Right cardiac atrium (tissue), 5 donors: ENCODE data around the gene HMX3. TPM values are rescaled to one million over a fixed set of nuclear protein-coding genes. Genes with fewer than 3 reads are reported as not detected.

Experiments used
- ATAC-seq, 2 donors: fragments of 200-7000 bp; cut with Tn5 transposase; one replicate each; pipeline versions ENCODE4 v1.8.0 to v1.9.1; 2020; ENCODE audit warnings: moderate library complexity in 2 of 2, mild to moderate bottlenecking in 1 of 2
- DNase-seq, 3 donors: peaks; one replicate each; pipeline ENCODE4 v3.0.0-alpha.2; 2020
- H3K27ac ChIP-seq: one replicate; pipeline ENCODE4 v1.5.1; 2013; ENCODE audit warnings: mild to moderate bottlenecking, low read length, control low read depth, moderate library complexity
- H3K27me3 ChIP-seq: one replicate; pipeline ENCODE4 v1.6.1; 2013; ENCODE audit not compliant: control insufficient read depth, insufficient read depth
- H3K4me1 ChIP-seq: one replicate; pipeline ENCODE4 v1.6.1; 2013; ENCODE audit warnings: low read length; ENCODE audit not compliant: control insufficient read depth, insufficient read depth
- H3K4me3 ChIP-seq: one replicate; pipeline ENCODE4 v1.5.1; 2013; ENCODE audit warnings: low read length, control low read depth
- H3K9me3 ChIP-seq: one replicate; pipeline ENCODE4 v1.6.1; 2013; ENCODE audit warnings: low read length; ENCODE audit not compliant: control insufficient read depth
- WGBS: extraction: QIAGEN DNeasy Blood & Tissue Kit; methylation state at CpG from one replicate; pipeline ENCODE4 v1.1.7; 2013; 5-methylcytosine and 5-hydroxymethylcytosine counted together
- intact Hi-C, 4 donors: fragments of 100-400 bp; cut with DNase I; formaldehyde crosslinking; loops; one replicate each; pipeline versions ENCODE4 v1.11.0 to v1.14.0; 2022 to 2023
- polyA plus RNA-seq: library from polyadenylated mRNA; stranded (reverse); fragments of 200-250 nt; gene quantifications from one replicate; pipeline ENCODE4 v1.2.3, GENCODE V29; 2013
- total RNA-seq, 4 donors: library from RNA; stranded (reverse); fragmentation: NEBNext Ultra II Directional; extraction: Animal tissue kit (Norgen Biotek cat#: 25700); gene quantifications; one replicate each; pipeline ENCODE4 v1.2.1, GENCODE V29; 2021
- donor health status: healthy with polysubstance abuse.
- donor health status: DM: no; HTN: yes; CAD: no.
- donor health status: DM: no; HTN: no; CAD: no.
- donor health status: DM: no; HTN: yes; CAD: no; lungs with severe emphysema.
- donor health status: DM: yes; HTN: yes; CAD: no.

HMX3 gene
- total and polyA plus RNA-seq, 5 donors, result not detected

DNA sequence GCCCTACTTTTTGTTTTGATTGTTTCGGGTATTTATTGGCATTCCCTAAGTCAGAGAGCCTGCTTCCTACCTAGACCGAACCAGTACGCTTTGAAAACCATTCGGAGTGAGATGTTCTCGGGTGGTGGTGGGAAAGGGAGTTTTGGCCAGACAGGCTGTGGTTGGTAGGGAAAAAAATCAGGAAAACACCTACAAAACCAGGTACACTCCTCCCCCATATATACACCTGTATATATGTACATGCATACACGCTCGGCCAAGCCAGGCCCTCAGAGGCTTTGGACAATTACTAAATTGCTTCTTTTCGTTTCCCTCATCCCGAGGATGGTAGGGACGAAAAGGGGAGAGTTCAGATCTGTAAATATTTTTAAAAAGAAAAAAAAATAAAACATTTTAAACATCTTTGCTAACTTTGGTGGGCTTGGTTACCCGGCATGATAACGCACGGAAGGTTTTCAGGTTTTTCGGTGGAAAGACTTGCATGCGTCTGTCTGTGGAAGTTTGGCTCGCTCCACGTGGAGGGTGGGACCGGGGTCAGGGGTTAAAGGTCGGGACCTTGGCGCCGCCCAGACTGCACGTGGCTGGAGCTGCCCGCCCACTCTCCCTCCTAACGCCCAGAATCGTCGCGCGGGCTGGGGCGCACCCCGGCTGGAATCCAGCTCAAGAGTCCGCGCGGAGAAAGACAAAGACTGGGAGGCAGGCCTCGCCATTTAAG lies 14.7 kb downstream of the HMX3 start:
- Histone ChIP-seq H3K4me1 (peaks cover 7% of the 10 kb centered on the region), H3K27ac (no peak overlapping the region), H3K9me3 (no peaks in the 10 kb centered on the region), H3K4me3 (peak overlapping the region; percentile 33), H3K27me3 (no peaks in the 10 kb centered on the region)
- 6% methylated on average over 34 of the region's 34 CpGs for WGBS
- DNase-seq, result no peak
- no peak for ATAC-seq
- intact Hi-C loops, result no loop called here

DNA sequence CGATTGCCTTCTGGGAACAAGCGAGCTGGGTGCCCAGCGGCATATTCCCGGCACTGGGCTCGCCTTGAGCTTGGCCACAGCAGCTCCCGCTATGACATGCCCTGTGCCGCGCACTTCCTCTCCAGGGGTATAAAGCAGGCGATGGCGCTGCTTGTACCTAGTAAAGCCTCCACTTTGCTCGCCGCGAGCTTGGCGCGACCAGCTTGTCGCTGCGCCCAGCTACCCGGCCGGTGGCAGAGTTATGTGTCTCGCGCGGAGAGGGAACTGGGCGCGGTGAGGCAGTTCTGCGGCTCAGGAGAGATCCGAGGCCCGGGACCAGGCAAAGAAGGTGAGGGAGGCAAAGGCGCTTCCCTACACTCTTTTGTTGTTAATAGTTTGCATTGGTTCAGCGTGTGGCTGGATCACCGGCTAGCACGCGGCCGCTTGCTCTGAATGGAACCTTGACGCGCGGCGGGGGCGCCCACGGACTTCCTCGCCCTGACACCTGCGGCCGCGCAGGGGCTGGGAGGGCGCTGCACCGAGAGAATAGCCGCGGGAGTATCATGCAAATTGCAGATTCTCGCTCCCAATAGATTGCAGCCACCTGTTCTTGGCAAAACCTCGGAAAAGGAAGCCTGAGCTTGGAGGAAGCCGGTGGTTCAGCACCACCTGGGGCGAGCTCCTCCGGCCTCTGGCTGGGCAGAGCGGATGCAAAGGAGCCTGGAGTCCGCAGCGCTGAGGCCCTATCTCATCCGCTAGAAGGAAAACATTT lies 15.4 kb downstream of the HMX3 start:
- Histone ChIP-seq H3K4me1 (peaks cover 7% of the 10 kb centered on the region), H3K27me3 (no peaks in the 10 kb centered on the region), H3K9me3 (no peaks in the 10 kb centered on the region), H3K27ac (no peak overlapping the region), H3K4me3 (peak overlapping the region; percentile 18)
- intact Hi-C loops, result no loop called here
- peak in 1 of 3 donors; percentile 63 for DNase-seq
- 3% methylated on average over 56 of the region's 56 CpGs for WGBS
- no peak for ATAC-seq

GRCh38 chr10:123151737-123152135 lies 16.0 kb downstream of the HMX3 start:
- no peaks in the 10 kb centered on the region for H3K9me3 ChIP-seq
- ATAC-seq (no peak), DNase-seq (no peak)
- no peak overlapping the region for H3K4me3 ChIP-seq
- no peak overlapping the region for H3K27ac ChIP-seq
- no peaks in the 10 kb centered on the region for H3K27me3 ChIP-seq
- H3K4me1 ChIP-seq, result peaks cover 7% of the 10 kb centered on the region
- WGBS, result 19% methylated on average over 7 of the region's 7 CpGs
- intact Hi-C loops, result no loop called here

- DNase-seq (peak in 1 of 3 donors; percentile 34), ATAC-seq (no peak)
- H3K9me3 ChIP-seq, result no peaks in the 10 kb centered on the region
- no peaks in the 10 kb centered on the region for H3K27me3 ChIP-seq
- WGBS, result 36% methylated on average over 9 of the region's 9 CpGs
- H3K4me1 ChIP-seq, result peaks cover 7% of the 10 kb centered on the region
- no peak overlapping the region for H3K4me3 ChIP-seq
- no peak overlapping the region for H3K27ac ChIP-seq
- intact Hi-C loops, result no loop called here
Observed at GRCh38 chr10:123153486-123154091, 17.8 kb downstream of the HMX3 start.

- ATAC-seq (peak; percentile 99 to 100), DNase-seq (peak; percentile 98 to 99 (median 99))
- no peaks in the 10 kb centered on the region for H3K9me3 ChIP-seq
- H3K27ac ChIP-seq, result peak within 1 kb of the TSS; percentile 92
- under 1% methylated on average over 50 of the region's 50 CpGs for WGBS
- H3K27me3 ChIP-seq, result no peaks in the 10 kb centered on the region
- intact Hi-C loops, result no loop called here
- peaks cover 7% of the 10 kb centered on the region for H3K4me1 ChIP-seq
- H3K4me3 ChIP-seq, result peak within 1 kb of the TSS; percentile 91
Observed at GRCh38 chr10:123154092-123154710, 18.4 kb downstream of the HMX3 start, which contains the start of gene BUB3. TSS of gene BUB3 (plus strand) at chr10:123154402. CDS start at chr10:123154918, 516 bp downstream.

DNA sequence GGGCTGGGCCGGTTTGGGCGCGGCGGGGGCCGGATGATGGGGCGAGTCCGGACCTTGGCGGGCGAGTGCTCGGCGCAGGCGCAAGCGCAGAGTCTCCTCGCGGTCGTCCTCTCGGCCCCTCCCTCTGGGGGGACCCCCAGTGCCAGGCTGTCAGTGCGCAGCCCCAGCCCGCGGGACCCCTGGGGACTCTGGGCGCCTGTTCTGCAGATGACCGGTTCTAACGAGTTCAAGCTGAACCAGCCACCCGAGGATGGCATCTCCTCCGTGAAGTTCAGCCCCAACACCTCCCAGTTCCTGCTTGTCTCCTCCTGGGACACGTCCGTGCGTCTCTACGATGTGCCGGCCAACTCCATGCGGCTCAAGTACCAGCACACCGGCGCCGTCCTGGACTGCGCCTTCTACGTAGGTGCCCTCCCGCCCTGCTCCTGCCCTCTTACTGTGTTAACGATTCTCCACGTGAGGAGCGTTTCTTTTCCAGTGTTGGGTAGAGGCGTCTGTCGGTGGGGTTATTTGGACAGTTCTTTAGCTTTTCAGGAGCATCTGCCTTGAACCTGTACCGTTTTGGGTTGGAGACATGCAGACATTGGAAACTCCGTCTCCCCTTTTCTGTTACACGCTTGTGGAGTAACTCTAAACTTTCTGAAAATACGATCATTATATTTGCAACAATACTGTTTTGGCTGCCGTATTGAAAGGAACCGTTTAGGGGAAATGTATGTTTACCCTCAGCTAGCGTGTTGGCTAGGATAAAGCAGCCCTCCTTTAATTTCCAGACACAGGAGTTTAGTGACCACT lies 19.1 kb downstream of the HMX3 start:
- Histone ChIP-seq H3K27ac (peak overlapping the region; percentile 92), H3K9me3 (no peaks in the 10 kb centered on the region), H3K27me3 (no peaks in the 10 kb centered on the region), H3K4me3 (peak overlapping the region; percentile 91), H3K4me1 (peaks cover 5% of the 10 kb centered on the region)
- ATAC-seq (peak; percentile 78 to 83), DNase-seq (peak; percentile 62 to 86 (median 81))
- WGBS, result 4% methylated on average over 49 of the region's 49 CpGs
- intact Hi-C loops, result no loop called here

GRCh38 chr10:123156078-123156477 lies 20.3 kb downstream of the HMX3 start:
- intact Hi-C loops, result no loop called here
- no peak for DNase-seq
- Histone ChIP-seq H3K4me1 (no peaks in the 10 kb centered on the region), H3K27ac (no peak overlapping the region), H3K4me3 (no peak overlapping the region), H3K9me3 (no peaks in the 10 kb centered on the region), H3K27me3 (no peaks in the 10 kb centered on the region)
- ATAC-seq, result no peak
- 89% methylated on average over 2 of the region's 2 CpGs for WGBS

GRCh38 chr10:123157210-123157609 lies 21.4 kb downstream of the HMX3 start:
- ATAC-seq (no peak), DNase-seq (no peak)
- Histone ChIP-seq H3K27me3 (no peaks in the 10 kb centered on the region), H3K4me1 (no peaks in the 10 kb centered on the region), H3K9me3 (no peaks in the 10 kb centered on the region), H3K27ac (no peak overlapping the region), H3K4me3 (no peak overlapping the region)
- intact Hi-C loops, result no loop called here
- 78% methylated on average over 3 of the region's 3 CpGs for WGBS

GRCh38 chr10:123158682-123159081 lies 22.9 kb downstream of the HMX3 start:
- no peak for ATAC-seq
- Histone ChIP-seq H3K4me3 (no peak overlapping the region), H3K27me3 (no peaks in the 10 kb centered on the region), H3K4me1 (no peaks in the 10 kb centered on the region), H3K9me3 (no peaks in the 10 kb centered on the region), H3K27ac (no peak overlapping the region)
- intact Hi-C loops, result no loop called here
- no peak for DNase-seq
- 89% methylated on average over 1 of the region's 1 CpG for WGBS

GRCh38 chr10:123160311-123160980 lies 24.7 kb downstream of the HMX3 start:
- Histone ChIP-seq H3K9me3 (no peaks in the 10 kb centered on the region), H3K4me1 (no peaks in the 10 kb centered on the region), H3K4me3 (no peak overlapping the region), H3K27me3 (no peaks in the 10 kb centered on the region), H3K27ac (no peak overlapping the region)
- ATAC-seq (no peak), DNase-seq (no peak)
- WGBS, result 90% methylated on average over 11 of the region's 11 CpGs
- intact Hi-C loops, result no loop called here
